Naive thymus-derived CD8-positive, alpha-beta T cell (primary cell): ENCODE measurements around the gene NTRK1. TPM values are rescaled to one million over a fixed set of nuclear protein-coding genes. Genes with fewer than 3 reads are reported as not detected.

Experiments used
- ATAC-seq, 2 donors: fragments of 150-1000 bp; cut with Tn5 transposase in 1 of 2; sonication (Bioruptor Pico), chemical (Tn5 transposase) in 1 of 2; 1 replicate in 1 of 2; 2 replicates in 1 of 2; pipeline ENCODE4 v1.10.0; 2021; ENCODE audit warnings: mild to moderate bottlenecking in 2 of 2, moderate library complexity in 2 of 2
- POLR2A ChIA-PET: fragments of 350-600 bp; sonication (Branson Sonifier 250); formaldehyde crosslinking; loops from one replicate; lab custom pipeline; 2021; ENCODE audit warnings: antibody characterized with exemption; lab: Charles Lee
- DNase-seq, 10 donors: peaks; one replicate each; pipeline versions ENCODE4 v3.0.0 to v3.0.0-alpha.2; 2020 to 2022
- H3K27ac Mint-ChIP-seq, 10 donors: one replicate each; pipeline ENCODE4 v1.8.0; 2020 to 2022; ENCODE audit warnings: mild to moderate bottlenecking in 10 of 10, mixed read lengths in 10 of 10, moderate library complexity in 4 of 10, inconsistent platforms in 1 of 10
- H3K27me3 Mint-ChIP-seq, 5 donors: one replicate each; pipeline ENCODE4 v1.8.0; 2021 to 2022; ENCODE audit warnings: mixed read lengths in 5 of 5
- H3K36me3 Mint-ChIP-seq, 3 donors: one replicate each; pipeline ENCODE4 v1.8.0; 2020 to 2022; ENCODE audit warnings: mixed read lengths in 3 of 3, mild to moderate bottlenecking in 2 of 3, inconsistent platforms in 1 of 3
- H3K4me1 Mint-ChIP-seq, 4 donors: one replicate each; pipeline ENCODE4 v1.8.0; 2021 to 2022; ENCODE audit warnings: mixed read lengths in 4 of 4
- H3K4me3 Mint-ChIP-seq, 10 donors: one replicate each; pipeline ENCODE4 v1.8.0; 2020 to 2022; ENCODE audit warnings: mild to moderate bottlenecking in 10 of 10, mixed read lengths in 10 of 10, moderate library complexity in 6 of 10, inconsistent platforms in 1 of 10
- H3K9me3 Mint-ChIP-seq, 9 donors: one replicate each; pipeline ENCODE4 v1.8.0; 2020 to 2022; ENCODE audit warnings: mixed read lengths in 9 of 9, mild to moderate bottlenecking in 3 of 9, inconsistent platforms in 1 of 9, moderate library complexity in 1 of 9
- polyA plus RNA-seq, 3 donors: library from polyadenylated mRNA; unstranded; fragments of 300-500 nt; fragmentation: Illumina TruSeq; gene quantifications; one replicate each; pipeline ENCODE4 v1.2.3, GENCODE V29; 2021
- total RNA-seq, 8 experiments: library from RNA in 2 of 8; stranded (reverse) in 2 of 8; gene quantifications; one replicate each; pipeline ENCODE4 v1.2.3 and lab custom pipeline; 2021 to 2026

Gene NTRK1
- total and polyA plus RNA-seq, 5 experiments from 2014 or later: 0.14 to 0.25 TPM; not detected in 3

DNA sequence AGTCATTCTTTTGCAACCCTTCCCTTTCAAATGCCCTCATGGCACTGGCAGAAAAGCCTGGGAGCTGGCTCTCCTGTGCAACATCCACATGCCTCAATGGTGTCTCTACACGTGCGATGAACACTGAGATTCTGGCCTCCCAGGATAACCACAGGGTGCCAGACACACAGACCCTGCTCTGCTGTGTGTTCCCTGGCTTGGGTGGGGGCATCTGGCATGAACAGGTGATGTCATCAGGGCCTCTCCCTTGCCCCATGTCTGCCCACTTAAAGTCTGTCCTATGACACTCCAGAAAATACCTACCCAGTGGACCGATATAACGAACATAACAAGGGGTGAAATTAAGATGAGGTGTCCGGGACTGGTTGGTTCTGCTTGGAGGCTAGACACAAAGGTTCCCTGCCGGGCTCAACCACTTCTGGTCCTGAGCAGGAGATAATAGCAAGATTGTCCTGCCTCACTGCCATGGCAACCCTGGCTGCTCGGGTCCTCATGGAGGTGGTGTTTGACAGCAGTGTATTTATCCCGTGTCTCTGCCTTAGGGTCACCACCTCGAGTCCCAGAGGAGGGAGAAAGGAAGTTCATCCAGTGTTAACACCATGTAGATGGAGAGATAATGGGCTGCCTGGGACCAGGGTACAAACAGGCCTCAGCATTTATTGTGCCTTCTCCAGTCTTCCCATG lies 21.1 kb upstream of the NTRK1 start:
- no peaks in the 10 kb centered on the region for H3K9me3 Mint-ChIP-seq
- no peak overlapping the region for H3K4me3 Mint-ChIP-seq
- peaks cover 23 to 63% (median 47%) of the 10 kb centered on the region in 5 donors for H3K27me3 Mint-ChIP-seq
- peak in 1 of 10 donors; percentile 34 for DNase-seq
- POLR2A ChIA-PET: interaction anchor here (1.7 kb wide), 1 partner anchor 20 kb away, joined by 13 read pairs; the partner anchor contains the start of gene NTRK1
- no peaks in the 10 kb centered on the region for H3K36me3 Mint-ChIP-seq
- ATAC-seq: no peak
- no peak overlapping the region for H3K27ac Mint-ChIP-seq
- peaks cover 6 to 18% (median 14%) of the 10 kb centered on the region in 4 donors for H3K4me1 Mint-ChIP-seq

DNA sequence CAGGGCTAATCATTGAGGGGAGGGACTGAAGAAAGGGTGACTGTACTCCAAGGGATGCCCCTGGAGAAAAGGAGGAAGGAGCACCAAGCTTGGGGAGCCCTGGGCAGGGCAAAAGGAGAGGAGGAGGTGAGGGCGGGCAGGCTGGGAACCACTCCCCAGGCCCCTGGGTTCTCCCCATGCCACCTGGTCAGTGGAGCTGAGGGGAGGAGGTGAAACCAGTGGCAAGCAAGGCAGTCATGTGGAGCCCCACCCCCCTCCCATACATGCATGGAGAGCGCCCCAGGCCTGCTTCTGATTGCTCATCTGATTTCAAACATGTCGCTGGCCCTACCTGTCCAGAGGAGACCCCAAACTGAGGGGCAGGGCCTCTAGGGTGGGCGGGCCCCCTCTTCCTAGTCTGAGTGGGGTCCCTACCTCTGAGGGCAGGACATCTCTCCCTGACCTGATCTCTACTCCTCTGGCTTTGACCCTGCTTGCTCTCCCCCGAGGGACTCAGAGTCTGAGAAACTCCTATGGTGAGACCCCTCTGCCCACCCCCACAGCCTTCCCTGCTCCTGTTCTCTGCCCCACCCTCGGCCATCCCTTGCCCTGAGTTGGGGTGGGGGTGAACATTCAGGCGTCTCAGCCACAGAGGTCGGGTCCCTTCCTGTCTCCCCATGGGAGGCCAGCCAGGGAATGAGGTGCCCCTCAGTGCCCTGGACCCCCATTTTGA lies 20.3 kb upstream of the NTRK1 start:
- Mint-ChIP-seq H3K4me1 (peaks cover 6 to 24% (median 19%) of the 10 kb centered on the region in 4 donors), H3K27me3 (peaks cover 23 to 66% (median 47%) of the 10 kb centered on the region in 5 donors), H3K27ac (no peak overlapping the region), H3K4me3 (no peak overlapping the region), H3K9me3 (no peaks in the 10 kb centered on the region), H3K36me3 (no peaks in the 10 kb centered on the region)
- POLR2A ChIA-PET: no interaction called here
- DNase-seq: peak in 1 of 10 donors; percentile 45
- ATAC-seq: no peak

DNA sequence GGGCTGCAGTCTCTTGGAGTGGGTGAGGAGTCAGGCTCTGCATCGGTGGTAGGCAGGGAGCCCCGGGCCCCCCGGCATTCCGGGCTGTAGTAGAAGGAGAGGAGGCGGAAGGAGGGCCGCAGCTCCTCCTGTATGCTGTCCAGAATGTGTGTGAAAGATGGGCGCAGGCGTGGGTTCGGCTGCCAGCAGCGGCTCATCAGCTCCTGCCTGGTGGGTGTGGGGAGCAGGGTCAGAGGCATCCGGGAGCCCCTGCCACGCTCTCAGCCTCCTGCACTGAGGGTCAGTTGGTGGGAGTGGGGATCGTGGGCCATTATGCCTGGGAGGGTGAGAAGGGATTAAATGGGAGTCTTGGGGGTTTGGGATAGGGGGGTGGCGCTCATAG lies 19.8 kb upstream of the NTRK1 start:
- ATAC-seq (no peak), DNase-seq (peak in 1 of 10 donors; percentile 19)
- no peak overlapping the region for H3K27ac Mint-ChIP-seq
- H3K36me3 Mint-ChIP-seq: no peaks in the 10 kb centered on the region
- H3K27me3 Mint-ChIP-seq: peaks cover 23 to 70% (median 45%) of the 10 kb centered on the region in 5 donors
- POLR2A ChIA-PET: no interaction called here
- H3K4me1 Mint-ChIP-seq: peaks cover 6 to 25% (median 22%) of the 10 kb centered on the region in 4 donors
- no peaks in the 10 kb centered on the region for H3K9me3 Mint-ChIP-seq
- no peak overlapping the region for H3K4me3 Mint-ChIP-seq

DNA sequence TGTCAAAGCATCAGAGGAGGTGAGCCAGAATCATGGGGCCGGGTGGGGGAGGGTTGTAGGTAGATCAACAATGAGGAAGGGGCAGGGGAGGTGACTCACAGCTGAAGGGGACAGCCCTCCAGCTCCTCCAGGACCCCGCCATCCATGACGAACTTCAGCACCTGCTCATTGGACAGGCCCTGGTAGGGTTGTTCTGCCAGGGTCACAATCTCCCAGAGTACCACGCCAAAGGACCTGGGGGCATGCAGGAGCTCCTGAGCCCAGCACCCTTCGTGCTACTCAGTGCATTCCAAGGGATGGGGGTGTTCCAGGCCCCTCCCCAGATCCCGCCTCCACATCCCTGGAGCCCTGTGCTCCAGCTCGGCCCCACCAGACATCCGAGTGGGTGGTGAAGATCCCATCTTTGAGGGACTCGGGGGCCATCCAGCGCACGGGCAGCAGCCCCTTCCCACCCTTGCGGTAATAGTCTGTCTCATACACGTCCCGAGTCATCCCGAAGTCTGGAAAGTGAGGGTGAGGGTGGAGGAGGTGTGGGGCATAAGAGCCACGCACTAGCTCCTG lies 19.3 kb upstream of the NTRK1 start:
- H3K27ac Mint-ChIP-seq: no peak overlapping the region
- no peak overlapping the region for H3K4me3 Mint-ChIP-seq
- peak in 1 of 10 donors; percentile 15 for DNase-seq
- peaks cover 6 to 25% (median 21%) of the 10 kb centered on the region in 4 donors for H3K4me1 Mint-ChIP-seq
- H3K36me3 Mint-ChIP-seq: no peaks in the 10 kb centered on the region
- no peak for ATAC-seq
- H3K9me3 Mint-ChIP-seq: no peaks in the 10 kb centered on the region
- POLR2A ChIA-PET: no interaction called here
- H3K27me3 Mint-ChIP-seq: peaks cover 23 to 72% (median 40%) of the 10 kb centered on the region in 5 donors

DNA sequence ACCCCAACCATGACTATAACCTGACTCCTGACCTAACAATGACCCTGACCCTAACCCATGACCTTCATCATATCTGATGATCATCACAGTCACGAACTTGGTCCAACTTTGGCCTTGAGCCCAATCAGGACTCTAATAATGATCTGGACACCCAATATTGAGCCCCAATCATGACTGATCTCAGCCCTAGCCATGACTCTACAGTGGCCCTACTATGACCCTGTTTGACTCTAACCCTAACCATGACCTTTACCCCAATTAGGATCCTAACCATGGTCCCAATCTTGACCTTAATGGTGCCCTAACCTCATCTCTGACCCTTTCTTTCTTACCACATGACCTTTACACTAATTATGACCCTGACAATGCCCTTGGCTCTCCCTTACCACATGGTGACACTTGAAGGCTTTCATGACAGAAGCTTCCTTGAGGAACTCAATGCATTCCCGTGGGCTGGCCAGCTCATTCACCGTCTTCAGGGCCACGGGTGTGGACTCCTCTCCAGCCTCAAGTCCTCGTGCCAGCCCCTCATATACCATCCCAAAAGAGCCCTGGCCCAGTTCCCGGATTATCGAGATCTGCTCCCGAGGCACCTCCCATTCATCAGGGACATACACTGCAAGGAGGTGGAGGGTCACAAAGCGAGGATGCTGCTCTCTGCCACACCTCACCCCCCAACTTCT lies 17.9 kb upstream of the NTRK1 start:
- ATAC-seq (no peak), DNase-seq (peak in 1 of 10 donors; percentile 35)
- POLR2A ChIA-PET: interaction anchor here (0.6 kb wide), 1 partner anchor 15 kb away, joined by 3 read pairs; no protein-coding TSS in a partner anchor
- Mint-ChIP-seq H3K27ac (peak overlapping the region in 1 of 10 donors; percentile 62), H3K27me3 (peaks cover 23 to 71% (median 40%) of the 10 kb centered on the region in 5 donors), H3K4me1 (peaks cover 6 to 27% (median 24%) of the 10 kb centered on the region in 4 donors), H3K4me3 (no peak overlapping the region), H3K36me3 (no peaks in the 10 kb centered on the region), H3K9me3 (no peaks in the 10 kb centered on the region)

DNA sequence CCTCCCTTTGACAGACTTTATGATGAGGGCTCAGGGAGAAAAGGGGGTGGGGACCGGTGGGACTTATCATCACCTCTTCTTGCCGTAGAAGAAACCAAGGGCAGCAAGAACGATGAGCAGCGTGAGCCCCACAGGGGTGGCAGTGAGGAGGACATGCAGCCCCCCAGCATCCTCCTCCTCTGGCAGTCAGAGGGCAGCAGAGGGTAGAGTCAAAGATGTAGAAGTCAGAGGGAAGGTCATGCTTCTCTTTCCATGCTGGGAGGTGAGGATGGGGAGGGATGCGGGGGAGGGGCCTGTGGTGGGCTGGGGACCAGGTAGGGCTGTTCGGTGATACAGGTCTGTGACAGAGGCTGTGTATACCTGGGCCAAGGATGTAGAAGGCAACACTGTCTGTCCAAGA lies 16.6 kb upstream of the NTRK1 start:
- no peaks in the 10 kb centered on the region for H3K9me3 Mint-ChIP-seq
- peaks cover 17 to 63% (median 40%) of the 10 kb centered on the region in 5 donors for H3K27me3 Mint-ChIP-seq
- DNase-seq (peak in 1 of 10 donors; percentile 57), ATAC-seq (no peak)
- H3K4me1 Mint-ChIP-seq: peaks cover 12 to 35% (median 34%) of the 10 kb centered on the region in 4 donors
- peak overlapping the region; percentile 26 to 83 (median 64) for H3K4me3 Mint-ChIP-seq
- H3K27ac Mint-ChIP-seq: peak overlapping the region in 5 of 10 donors; percentile 2 to 85 (median 57)
- no peaks in the 10 kb centered on the region for H3K36me3 Mint-ChIP-seq
- POLR2A ChIA-PET: no interaction called here

DNA sequence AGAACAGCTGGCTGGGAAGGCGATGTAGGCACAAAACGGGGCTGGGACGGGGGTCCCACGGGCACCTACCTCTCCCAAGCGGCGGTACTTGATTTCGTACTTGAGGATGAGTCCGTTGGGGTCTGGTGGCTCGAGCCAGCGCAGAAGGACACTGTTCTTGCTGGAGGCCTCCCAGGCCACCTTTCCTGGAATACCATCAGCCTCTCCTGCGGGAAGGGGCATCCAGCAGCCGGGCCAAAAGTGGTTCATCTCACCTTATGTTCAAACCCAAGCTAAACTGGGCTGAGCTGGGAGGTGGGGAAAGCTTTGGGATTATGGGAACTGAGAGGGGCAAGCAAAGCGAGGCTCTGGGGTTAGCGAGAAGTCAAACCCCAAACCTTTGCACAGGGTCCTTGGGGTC lies 16.0 kb upstream of the NTRK1 start:
- POLR2A ChIA-PET: no interaction called here
- Mint-ChIP-seq H3K9me3 (no peaks in the 10 kb centered on the region), H3K27me3 (peaks cover 16 to 60% (median 40%) of the 10 kb centered on the region in 5 donors), H3K4me1 (peaks cover 13 to 37% (median 35%) of the 10 kb centered on the region in 4 donors), H3K27ac (peak overlapping the region in 1 of 10 donors; percentile 48), H3K36me3 (no peaks in the 10 kb centered on the region), H3K4me3 (peak overlapping the region; percentile 28 to 83 (median 76))
- no peak for ATAC-seq
- DNase-seq: no peak

DNA sequence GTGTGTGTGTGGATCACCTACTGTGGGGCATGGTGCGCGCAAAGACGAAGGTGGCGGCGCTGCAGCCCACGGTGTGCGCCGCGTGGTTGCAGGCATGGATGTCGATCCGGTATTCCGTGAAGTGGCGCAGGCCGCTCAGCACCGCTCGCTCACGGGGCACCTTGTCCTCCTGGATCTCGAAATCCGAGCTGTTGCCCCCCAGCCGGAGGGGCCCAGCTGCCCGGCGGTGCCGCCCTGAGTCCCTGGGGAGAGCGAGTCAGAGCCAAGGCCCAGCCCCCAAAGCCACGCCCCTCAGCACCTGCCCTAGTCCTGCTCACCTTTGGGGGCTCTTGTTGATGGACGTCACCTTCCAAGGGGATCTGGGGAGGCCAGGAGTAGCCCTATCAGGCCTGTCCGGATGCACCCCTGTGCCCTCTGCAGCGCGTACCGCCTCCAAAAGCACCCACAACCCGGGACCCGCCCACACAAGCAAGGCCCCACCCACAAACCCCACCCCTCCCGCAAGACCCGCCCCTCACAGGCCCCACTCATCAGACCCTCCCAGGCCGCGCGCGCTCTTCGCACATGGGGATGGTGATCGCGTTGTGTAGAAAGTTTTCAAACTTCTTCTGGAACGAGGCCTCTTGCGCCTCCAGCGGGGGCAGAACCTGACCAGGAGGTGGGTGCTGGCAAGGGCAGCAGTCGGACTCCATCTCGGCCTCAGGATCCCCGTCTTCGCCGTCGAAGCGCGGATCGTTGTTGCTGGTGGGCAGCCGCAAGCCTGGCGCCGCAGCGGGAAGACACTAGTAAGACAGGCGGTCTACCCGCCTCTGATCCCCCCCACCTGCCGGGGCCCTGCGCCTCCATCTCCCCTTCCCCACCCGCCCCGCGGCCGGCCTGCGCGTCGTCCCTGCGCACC lies 15.4 kb upstream of the NTRK1 start:
- Mint-ChIP-seq H3K4me1 (peaks cover 13 to 37% (median 35%) of the 10 kb centered on the region in 4 donors), H3K27me3 (peaks cover 14 to 55% (median 40%) of the 10 kb centered on the region in 5 donors), H3K4me3 (peak overlapping the region; percentile 64 to 83 (median 76)), H3K9me3 (no peaks in the 10 kb centered on the region), H3K36me3 (no peaks in the 10 kb centered on the region), H3K27ac (peak overlapping the region in 3 of 10 donors; percentile 31 to 87 (median 65))
- POLR2A ChIA-PET: no interaction called here
- ATAC-seq (peak; percentile 55 to 72), DNase-seq (peak in 9 of 10 donors; percentile 25 to 76 (median 50))

DNA sequence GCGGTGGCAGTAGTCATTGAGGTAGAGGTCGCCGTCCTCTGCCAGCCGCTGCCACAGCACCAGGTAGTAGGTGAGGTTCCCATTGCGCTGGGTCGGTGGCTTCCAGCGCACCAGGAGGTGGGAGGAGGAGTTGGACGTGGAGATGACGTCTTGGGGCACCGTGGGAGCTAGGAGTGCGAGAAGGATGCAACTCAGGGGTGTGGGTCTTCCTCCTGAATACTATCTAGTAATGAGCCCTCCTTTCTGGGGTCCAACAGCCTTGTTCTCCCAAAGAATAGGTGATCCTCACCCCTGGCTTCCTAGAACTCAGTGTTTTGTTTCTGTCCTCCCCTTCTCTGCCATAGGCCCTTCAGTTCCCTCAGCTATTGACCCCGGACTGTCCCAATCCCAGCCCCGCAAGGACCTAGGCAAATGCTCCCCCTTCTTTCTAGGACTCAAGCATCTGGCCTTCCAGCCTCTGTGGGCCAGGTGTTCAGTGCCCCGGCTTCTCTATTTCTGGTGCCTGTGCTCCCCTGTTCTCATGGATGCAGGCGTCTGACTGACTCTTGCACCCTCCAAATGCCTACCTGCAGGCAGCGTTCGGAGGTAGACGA lies 14.6 kb upstream of the NTRK1 start:
- no peaks in the 10 kb centered on the region for H3K36me3 Mint-ChIP-seq

DNA sequence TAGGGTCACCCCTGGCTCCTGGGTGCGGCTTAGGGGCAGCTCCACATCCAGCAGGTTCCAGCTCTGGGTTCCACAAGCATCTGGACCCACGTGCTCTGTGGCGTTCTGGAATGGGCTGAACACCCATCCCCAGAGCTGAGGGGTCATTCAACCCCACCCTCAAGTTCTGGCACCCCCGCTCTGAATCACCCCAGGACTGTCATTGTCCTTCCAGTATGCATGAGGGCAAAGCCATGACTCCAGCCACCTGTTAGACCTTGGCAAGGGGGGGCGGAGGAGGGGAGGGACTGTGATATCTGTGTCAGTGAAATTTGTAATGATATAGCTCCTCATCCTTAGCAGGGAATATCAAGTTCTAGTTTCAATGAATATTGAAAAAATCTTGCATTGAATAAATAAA lies 14.0 kb upstream of the NTRK1 start:
- H3K36me3 Mint-ChIP-seq: no peaks in the 10 kb centered on the region
- H3K9me3 Mint-ChIP-seq: no peaks in the 10 kb centered on the region
- peaks cover 12 to 43% (median 30%) of the 10 kb centered on the region in 5 donors for H3K27me3 Mint-ChIP-seq
- peak overlapping the region in 1 of 10 donors; percentile 15 for H3K27ac Mint-ChIP-seq
- POLR2A ChIA-PET: interaction anchor here (1.8 kb wide), 1 partner anchor 9 kb away, joined by 4 read pairs; no protein-coding TSS in a partner anchor
- peak overlapping the region in 3 of 10 donors; percentile 16 to 45 (median 40) for H3K4me3 Mint-ChIP-seq
- no peak for ATAC-seq
- no peak for DNase-seq
- H3K4me1 Mint-ChIP-seq: peaks cover 13 to 37% (median 35%) of the 10 kb centered on the region in 4 donors

More for the DNA sequence above, 14.6 kb upstream of the NTRK1 start:
- Mint-ChIP-seq H3K27ac (peak overlapping the region in 3 of 10 donors; percentile 8 to 71 (median 15)), H3K27me3 (peaks cover 12 to 48% (median 36%) of the 10 kb centered on the region in 5 donors), H3K4me1 (peaks cover 13 to 37% (median 35%) of the 10 kb centered on the region in 4 donors), H3K4me3 (peak overlapping the region in 5 of 10 donors; percentile 46 to 80 (median 71)), H3K9me3 (no peaks in the 10 kb centered on the region)
- DNase-seq: no peak
- no peak for ATAC-seq
- POLR2A ChIA-PET: interaction anchor here (1.8 kb wide), 1 partner anchor 9 kb away, joined by 4 read pairs; no protein-coding TSS in a partner anchor
